ENCODE measurements around the gene OPALIN.
A peak's percentile ranks its signal among the peaks of the same experiment; 100 is the strongest.

OPALIN gene

GRCh38 chr10:96374639-96374984 lies 15.8 kb upstream of the OPALIN start:
- DNase-seq (ENCODE audit: insufficient read length, low spot score) (no peak), FAIRE-seq (no peak)

DNA sequence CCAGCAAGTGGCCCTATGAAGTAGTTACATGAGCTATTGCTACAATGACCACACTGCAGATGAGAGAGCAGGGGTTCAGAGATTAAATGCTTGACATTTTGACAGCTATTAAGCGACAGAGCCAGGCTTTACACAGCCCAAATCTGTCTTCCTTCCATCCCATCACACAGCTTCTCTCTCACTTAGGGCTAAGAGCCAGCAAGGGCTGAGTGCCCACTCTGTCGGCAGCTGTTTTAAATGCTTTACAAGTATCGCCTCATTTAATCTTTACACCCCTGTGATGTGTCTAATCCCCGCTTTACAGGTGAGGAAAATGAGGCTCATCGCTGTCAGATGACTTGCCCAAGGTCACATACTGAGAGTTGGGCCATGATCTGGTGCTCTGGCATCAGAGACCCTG lies 15.2 kb upstream of the OPALIN start:
- DNase-seq (ENCODE audit: insufficient read length, low spot score), result no peak
- no peak for FAIRE-seq

DNA sequence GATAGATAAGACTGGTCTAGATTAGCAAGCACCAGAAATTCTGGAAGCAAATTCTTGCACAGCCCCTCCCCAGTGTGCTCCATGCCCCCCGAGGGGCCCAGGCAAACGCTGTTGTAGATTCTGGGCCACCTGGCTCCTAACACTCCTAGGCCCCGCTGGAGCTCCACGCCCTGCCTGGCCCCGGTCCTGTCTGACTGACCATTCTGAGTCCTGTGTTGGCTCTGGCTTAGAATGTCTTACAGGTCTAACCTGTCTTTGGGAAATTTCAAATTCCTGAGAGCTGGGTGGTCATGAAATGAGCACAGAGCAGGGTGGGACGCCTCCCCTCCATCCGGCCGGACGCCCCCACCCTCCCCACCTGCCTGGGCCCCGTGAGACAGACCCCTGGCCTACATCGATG lies 12.6 kb upstream of the OPALIN start:
- DNase-seq (ENCODE audit: insufficient read length, low spot score), result no peak
- no peak for FAIRE-seq

DNA sequence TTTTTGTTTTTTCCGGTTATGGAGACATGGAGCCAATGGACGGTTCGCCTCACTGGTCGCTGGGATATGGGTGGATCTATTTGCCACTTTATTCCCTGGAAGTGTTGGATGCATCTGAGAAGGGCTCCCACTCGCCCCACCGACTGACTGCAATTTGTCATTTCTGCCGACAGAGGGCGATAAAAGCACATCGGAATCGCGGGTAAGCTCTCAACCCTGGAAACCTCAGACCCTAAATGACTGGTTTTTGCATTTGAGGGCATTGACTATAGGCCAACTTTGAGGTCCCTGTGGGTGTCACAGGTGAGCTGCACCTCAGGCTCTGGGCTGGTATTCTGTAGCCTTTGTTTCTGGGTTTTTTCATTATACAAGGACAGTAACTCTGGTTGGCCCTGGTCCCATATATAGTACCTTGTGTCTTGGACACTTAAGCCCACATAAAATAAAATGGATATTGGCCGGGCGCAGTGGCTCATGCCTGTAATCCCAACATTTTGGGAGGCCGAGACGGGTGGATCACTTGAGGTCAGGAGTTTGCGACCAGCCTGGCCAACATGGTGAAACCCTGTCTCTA lies 11.9 kb upstream of the OPALIN start:
- peak; percentile 61 for DNase-seq (ENCODE audit: insufficient read length, low spot score)
- peak; percentile 92 for FAIRE-seq

DNA sequence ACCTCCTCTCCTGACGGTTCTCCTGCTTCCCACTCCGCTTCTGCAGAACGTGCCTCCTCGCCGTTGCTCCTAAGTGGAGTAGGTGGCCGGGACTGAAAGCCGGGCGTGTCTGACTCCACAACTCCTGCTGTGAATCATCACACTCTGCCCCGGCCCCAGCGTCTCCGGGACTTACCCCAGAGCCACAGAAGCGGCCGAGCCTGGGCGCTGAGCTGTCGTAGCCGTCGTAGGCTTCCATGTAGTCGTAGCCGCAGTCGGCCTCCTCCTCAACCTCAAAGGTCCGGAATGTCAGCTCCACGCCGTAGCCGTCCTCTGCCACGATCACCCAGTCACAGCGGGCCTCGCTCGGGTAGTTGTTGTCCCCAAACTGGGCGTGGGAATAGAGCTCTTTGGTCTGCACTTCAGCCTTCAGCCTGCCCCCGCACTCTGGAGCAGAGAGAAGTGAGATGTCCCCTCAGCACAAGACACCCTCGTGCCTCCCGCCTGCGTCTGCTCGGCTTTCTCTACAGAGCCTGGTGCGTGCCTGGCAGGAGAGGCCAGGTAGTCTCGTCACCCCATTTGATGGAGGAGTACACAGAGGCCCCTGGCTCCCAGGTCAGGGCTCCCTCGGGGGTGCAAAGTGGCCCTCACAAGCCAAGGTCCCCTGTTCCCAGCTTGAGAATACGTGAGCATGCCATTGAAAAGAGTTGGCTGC lies 11.2 kb upstream of the OPALIN start:
- FAIRE-seq, result no peak
- DNase-seq (ENCODE audit: insufficient read length, low spot score), result no peak

- FAIRE-seq (no peak), DNase-seq (ENCODE audit: insufficient read length, low spot score) (no peak)
These were observed 10.2 kb upstream of the OPALIN start for GRCh38 chr10:96368971-96369370.

- FAIRE-seq, result no peak
- no peak for DNase-seq (ENCODE audit: insufficient read length, low spot score)
These were observed 8.7 kb upstream of the OPALIN start for GRCh38 chr10:96367470-96367869.

GRCh38 chr10:96366508-96366907 lies 7.7 kb upstream of the OPALIN start:
- no peak for DNase-seq (ENCODE audit: insufficient read length, low spot score)
- FAIRE-seq, result no peak

DNA sequence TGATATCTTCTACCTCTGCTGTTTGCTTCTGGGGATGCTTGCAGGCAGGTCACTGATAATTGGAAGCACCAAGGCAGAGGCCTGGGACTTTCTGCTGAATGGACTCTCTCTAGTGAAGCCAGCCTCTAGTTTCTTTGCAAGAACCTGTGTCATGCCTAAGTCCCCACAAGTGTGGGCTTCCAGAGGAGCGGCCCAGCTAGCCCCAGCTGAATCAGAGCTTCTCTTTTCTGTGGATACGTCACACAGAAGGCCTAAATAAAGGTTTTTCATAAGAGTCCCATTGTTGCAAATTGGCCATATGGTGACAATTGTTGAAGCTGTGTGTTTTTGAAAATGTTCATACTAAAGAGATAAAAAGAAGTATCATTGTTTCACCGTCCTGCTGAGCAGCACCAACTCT lies 6.8 kb upstream of the OPALIN start:
- DNase-seq (ENCODE audit: insufficient read length, low spot score), result no peak
- no peak for FAIRE-seq

GRCh38 chr10:96360766-96361165 lies 2.0 kb upstream of the OPALIN start:
- FAIRE-seq, result no peak
- no peak for DNase-seq (ENCODE audit: insufficient read length, low spot score)

DNA sequence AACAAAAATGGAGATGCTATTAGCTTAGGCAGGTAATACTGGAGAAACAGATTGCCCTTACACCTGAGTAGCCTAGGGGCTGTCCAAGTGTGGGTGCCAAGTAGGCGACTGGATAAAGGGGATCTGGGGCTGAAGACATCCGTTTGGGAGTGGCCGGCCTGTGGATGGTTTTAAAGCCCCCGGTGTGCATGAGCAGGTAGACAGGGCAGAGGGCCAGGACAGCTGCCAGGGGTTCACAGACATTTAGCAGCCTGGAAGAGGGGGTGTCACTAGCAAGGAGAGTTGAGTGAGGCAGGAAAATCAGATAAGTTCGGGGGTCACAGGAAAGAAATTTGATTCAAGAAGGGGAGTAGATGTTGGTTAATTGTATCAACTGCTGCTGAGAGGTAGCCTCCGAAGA lies 1.5 kb upstream of the OPALIN start:
- DNase-seq (ENCODE audit: insufficient read length, low spot score) (no peak), FAIRE-seq (no peak)

GRCh38 chr10:96359616-96360015 lies 814 bp upstream of the OPALIN start:
- no peak for FAIRE-seq
- no peak for DNase-seq (ENCODE audit: insufficient read length, low spot score)

DNA sequence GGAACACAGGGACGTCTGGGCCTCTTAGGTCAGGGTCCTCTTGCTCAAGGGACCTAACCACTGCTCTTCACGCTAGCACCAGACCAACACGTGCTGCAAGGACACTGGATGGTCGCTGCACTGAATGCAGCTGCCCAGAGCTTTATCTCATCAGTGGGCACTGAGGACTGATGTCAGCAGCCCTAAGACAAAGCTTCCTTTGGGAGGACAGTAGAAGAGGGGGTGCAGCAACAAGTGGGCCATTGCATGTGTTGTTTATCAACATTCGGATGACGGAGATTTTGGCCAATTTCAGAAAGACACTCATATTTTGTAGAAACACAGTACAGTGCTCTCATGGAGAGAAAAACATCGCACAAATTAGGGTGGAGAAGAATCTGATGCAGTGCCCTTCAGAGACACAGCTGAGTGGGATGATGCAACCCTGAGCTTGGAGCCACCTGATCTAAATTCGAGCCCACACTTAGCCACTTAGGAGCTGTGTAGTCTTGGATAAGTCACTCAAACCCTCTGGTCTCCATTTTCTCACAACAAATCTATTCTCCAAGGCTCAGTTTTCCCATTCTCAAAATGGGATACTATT lies 1.7 kb downstream of the OPALIN start:
- FAIRE-seq, result no peak

GRCh38 chr10:96352582-96352981 lies 6.2 kb downstream of the OPALIN start:
- FAIRE-seq (no peak), DNase-seq (ENCODE audit: insufficient read length, low spot score) (no peak)

More for the DNA sequence above, 1.7 kb downstream of the OPALIN start:
- no peak for DNase-seq (ENCODE audit: insufficient read length, low spot score)

DNA sequence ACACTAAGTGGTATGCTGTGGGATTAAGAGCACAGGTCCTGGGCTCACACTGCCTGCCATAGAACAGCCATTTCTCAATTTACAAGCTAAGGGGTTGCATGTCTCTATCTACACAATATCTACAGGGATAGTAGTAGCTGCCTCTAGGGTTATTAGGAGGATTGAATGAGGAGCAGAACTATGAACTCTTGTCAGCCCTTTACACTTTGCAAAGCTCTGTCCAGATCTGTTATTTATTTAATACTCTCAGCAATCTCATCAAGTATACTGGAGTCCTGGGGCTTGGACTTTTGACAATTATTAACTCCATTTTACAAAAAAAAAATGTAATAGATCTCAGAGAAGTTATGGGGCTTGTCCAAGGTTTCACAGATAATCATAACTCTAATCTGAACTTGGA lies 6.8 kb downstream of the OPALIN start:
- DNase-seq (ENCODE audit: insufficient read length, low spot score) (no peak), FAIRE-seq (no peak)

GRCh38 chr10:96346295-96346694 lies 12.5 kb downstream of the OPALIN start:
- no peak for DNase-seq (ENCODE audit: insufficient read length, low spot score)
- no peak for FAIRE-seq

DNA sequence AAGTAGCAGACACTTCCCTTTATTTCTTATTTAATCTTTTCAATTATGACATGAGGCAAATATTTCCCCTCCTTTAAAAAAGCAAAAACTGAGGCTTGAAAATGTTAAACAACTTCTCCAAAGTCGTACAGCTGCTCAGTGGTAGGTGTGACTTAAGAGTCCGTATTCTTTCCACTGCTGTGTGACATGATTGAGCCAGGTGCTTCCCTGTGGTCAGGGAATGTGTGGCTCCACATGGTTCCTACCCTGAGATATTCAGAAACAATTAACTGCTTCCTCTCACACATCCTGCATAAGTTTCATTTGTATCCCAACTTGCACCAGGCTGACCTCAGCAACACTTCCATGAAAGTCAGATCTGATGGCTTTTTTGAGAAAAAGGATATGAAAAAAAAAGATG lies 13.6 kb downstream of the OPALIN start:
- FAIRE-seq (no peak), DNase-seq (ENCODE audit: insufficient read length, low spot score) (no peak)

DNA sequence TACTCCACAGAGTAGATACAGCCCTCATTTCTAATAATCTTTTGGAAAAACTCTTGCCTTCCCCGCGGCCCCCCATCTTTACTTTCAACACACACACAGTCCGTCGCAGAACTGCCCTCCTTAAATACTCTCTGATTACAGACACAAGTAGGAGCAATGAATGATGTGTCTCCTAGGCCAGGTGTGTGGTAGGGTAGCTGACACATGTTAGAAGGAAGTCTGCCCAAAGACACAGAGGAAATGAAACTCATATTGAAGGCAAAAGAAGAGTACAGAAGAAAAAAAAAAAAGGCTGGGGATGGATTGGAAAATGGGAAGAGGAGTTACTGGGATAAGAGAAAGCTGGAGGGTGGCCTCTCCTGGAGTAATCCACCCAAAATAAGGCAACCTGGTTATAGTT lies 14.6 kb downstream of the OPALIN start:
- FAIRE-seq (no peak), DNase-seq (ENCODE audit: insufficient read length, low spot score) (no peak)

- FAIRE-seq, result no peak
These were observed 16.4 kb downstream of the OPALIN start for GRCh38 chr10:96342402-96342801.

GRCh38 chr10:96341219-96342182 lies 17.3 kb downstream of the OPALIN start:
- DNase-seq (ENCODE audit: insufficient read length, low spot score), result no peak
- FAIRE-seq, result no peak

More at GRCh38 chr10:96342402-96342801, 16.4 kb downstream of the OPALIN start:
- no peak for DNase-seq (ENCODE audit: insufficient read length, low spot score)

All from GM19239 (cell line).